Tibial nerve (tissue), 4 donors: ENCODE measurements around the gene RPL28.

Experiments
- EP300 ChIP-seq, 2 donors: sonication (generic); formaldehyde crosslinking; IDR thresholded peaks; one replicate each; pipeline ENCODE4 v1.6.1; 2017; ENCODE audit warnings: antibody characterized with exemption in 2 of 2, mild to moderate bottlenecking in 1 of 2
- POLR2A ChIP-seq, 2 donors: fragments of 450-650 bp; IDR thresholded peaks; one replicate each; pipeline ENCODE4 v1.6.1; 2017; ENCODE audit warnings: antibody characterized with exemption in 2 of 2, mild to moderate bottlenecking in 2 of 2, moderate library complexity in 2 of 2
- TF ChIP-seq, protein P1 (sequence below), 5 experiments: fragments of 200-600 bp in 3 of 5; fragments of 450-650 bp in 2 of 5; sonication (generic) in 3 of 5; IDR thresholded peaks; one replicate each; pipeline ENCODE4 v1.5.1; 2016 to 2019; ENCODE audit warnings: antibody characterized with exemption in 5 of 5, mild to moderate bottlenecking in 3 of 5, moderate library complexity in 2 of 5

DNA sequence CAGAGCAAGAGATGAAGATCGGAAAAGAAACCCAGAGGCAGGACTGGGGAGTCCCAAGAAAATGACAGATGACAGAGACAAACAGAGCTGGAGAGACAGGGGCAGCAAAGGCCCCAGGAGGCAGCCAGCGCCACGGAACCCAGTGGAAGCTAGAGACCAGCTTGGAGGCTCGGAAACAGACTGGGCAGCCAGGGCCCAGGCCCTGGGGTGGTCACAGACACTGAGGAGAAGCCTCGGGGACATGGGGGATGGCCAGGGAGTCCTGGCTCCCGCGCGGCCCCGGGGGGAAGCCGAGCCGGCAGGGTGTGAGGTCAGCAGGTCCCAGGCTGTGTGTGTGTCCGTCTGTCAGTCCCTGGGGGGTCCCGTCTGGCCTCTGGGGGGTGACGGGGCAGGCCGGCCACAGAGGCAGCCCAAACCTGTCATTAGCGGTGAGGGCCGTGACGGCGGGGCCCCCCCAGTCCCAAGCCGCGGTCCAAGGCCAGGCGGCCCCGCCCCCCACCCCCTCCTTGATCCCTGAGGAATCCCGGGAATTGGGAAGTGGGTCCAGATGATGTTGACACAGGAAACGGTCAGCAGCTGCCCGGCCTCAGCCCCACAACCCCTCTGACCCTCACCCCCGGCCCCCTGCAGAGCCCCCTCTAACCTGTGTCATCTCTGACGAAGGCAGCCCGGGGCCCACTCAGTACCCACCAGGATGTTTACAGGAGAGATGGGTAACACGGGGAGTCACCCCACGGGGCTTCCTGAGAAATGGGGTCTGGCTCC lies 11.6 kb upstream of the RPL28 start:
- TF ChIP-seq, protein P1, sequence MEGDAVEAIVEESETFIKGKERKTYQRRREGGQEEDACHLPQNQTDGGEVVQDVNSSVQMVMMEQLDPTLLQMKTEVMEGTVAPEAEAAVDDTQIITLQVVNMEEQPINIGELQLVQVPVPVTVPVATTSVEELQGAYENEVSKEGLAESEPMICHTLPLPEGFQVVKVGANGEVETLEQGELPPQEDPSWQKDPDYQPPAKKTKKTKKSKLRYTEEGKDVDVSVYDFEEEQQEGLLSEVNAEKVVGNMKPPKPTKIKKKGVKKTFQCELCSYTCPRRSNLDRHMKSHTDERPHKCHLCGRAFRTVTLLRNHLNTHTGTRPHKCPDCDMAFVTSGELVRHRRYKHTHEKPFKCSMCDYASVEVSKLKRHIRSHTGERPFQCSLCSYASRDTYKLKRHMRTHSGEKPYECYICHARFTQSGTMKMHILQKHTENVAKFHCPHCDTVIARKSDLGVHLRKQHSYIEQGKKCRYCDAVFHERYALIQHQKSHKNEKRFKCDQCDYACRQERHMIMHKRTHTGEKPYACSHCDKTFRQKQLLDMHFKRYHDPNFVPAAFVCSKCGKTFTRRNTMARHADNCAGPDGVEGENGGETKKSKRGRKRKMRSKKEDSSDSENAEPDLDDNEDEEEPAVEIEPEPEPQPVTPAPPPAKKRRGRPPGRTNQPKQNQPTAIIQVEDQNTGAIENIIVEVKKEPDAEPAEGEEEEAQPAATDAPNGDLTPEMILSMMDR (IDR thresholded peaks at IDR 0.05): no peak
- TF ChIP-seq POLR2A (IDR thresholded peaks at IDR 0.05): no peak
- TF ChIP-seq EP300 (IDR thresholded peaks at IDR 0.05): no peak
